NCI-H2029 (cell line): Measurements from ENCODE around the gene ARF3.

Experiments
- DNase-seq: peaks from one replicate; lab custom pipeline; 2025; lab: John Stamatoyannopoulos, UW

ARF3 gene

DNA sequence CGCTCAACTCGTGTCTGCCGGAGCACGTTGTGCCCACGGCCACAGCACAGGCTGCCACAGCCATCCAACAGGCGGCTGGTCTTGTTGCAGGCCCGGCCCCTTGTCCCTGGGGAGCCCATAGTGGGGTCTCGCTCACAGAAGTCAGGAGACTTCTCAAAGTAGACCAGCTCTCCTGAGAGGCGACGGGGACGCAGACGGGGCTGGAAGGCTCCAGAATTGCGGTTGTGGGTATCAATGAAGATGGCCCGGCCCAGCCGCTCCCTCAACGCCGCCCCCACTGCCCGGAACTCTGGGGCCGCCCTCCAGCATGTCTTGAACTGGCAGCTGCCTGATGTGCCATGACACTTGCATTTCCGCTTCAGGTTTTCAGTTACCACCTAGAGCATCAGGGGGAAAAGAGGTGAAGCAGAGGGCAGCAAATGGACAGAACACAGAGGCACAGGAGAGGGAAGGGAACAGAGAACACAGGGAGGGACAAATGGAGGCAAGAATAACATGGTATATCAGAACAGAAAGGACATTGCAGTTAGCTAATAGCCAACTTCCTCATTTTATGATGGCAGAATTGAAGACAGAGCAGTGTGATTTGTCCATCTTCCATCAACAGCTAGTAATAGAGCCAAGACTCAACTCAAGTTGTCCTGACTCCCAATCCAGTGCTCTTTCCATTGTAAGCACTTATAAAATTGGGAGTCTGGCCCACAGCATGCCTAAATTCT lies 9.0 kb upstream of the ARF3 start:
- no peak for DNase-seq

DNA sequence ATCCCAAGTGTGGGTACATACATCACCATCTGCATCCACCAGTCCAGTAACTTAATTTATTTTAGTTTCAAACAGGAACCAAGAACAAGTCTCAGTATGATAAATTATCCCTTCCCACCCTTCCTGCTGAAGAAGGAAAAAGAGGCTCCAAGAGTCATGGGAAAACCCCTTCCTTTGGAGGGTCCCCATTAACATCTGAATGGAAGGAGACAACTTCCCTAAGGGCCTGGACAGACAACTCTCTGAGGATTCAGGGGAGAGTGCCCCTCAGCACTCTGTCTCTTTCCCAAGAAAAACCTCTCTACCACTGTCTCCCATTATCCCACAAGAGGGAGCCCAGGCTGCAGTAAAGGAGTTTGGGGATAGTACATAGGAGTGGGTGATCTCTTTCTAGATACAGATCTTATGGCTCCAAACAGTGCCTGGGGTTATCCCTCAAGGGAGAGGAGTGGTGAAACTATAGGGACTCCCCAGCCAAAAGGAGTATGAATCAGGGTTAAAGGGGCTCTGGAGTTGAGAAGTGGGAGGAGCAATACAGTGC lies 8.1 kb upstream of the ARF3 start:
- no peak for DNase-seq

DNA sequence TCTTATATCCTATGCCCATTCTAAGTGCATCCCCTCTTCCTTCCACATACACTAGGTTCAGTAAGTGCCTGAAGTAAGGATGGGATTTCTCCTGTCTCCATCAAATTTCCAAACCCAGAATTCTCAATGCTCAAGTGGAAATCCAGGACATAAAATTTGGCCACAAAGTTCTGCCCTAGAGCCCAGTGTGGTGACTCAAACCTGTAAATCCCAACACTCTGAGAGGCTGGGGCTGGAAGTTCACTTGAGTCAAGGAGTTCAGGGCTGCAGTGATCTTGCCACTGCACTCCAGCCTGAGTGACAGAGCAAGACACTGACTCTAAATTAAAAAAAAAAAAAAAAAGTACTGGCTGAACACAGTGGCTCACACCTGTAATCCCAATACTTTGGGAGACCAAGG lies 4.5 kb upstream of the ARF3 start:
- DNase-seq, result no peak

DNA sequence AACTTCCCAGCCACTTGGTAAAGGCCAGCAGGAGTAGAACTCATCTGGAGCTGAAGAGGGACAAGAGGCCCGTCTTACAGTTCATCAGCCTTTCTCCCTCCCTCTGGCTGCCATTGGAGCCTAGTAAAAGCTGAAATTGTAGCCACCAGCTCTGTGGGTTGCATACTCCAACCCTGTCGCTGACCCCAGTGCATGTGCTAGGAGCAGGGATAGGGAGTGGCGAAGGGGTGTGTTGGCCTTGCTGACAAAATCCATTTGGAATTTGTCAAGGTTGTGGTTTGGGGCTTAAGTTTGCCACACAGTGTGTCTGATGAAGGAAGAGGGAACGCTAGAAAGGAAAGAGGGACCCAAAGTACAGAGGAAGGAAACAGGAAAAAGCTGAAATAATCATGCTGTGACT lies 4.0 kb upstream of the ARF3 start:
- DNase-seq, result no peak

DNA sequence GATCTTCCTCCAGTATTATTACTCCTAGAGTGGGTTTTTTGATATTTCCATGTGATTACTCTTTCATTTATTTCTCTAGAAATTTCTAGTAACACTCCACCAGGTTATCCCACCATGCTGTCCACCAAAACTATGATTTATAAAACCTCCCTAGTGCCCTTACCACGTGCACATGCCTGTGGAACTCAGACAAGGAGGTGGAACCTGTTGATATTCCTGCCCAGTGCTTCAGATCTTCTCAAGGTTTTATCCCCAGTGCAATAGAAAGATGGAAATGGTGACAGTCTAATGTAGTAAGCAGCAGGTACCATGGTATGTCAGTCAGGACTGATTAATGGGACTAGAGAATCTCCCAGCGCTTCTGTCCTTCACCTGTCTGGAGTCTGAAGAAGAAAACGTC lies 3.5 kb upstream of the ARF3 start:
- no peak for DNase-seq

DNA sequence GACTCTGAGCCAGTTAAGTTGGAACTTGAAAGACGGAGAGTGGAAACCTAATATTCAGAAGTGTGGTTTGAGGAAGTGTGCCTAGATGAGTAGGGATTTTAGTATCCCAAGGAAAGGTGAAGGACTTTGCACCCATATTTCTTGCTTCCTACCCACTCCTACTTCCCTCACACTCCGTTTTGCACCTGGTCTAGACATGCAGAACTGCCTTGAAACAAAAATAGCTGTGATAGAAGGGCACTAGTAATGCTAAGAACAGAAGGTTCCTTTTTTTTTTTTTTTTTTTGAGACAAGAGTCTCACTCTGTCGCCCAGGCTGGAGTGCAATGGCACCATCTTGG lies 732 bp upstream of the ARF3 start:
- no peak for DNase-seq

DNA sequence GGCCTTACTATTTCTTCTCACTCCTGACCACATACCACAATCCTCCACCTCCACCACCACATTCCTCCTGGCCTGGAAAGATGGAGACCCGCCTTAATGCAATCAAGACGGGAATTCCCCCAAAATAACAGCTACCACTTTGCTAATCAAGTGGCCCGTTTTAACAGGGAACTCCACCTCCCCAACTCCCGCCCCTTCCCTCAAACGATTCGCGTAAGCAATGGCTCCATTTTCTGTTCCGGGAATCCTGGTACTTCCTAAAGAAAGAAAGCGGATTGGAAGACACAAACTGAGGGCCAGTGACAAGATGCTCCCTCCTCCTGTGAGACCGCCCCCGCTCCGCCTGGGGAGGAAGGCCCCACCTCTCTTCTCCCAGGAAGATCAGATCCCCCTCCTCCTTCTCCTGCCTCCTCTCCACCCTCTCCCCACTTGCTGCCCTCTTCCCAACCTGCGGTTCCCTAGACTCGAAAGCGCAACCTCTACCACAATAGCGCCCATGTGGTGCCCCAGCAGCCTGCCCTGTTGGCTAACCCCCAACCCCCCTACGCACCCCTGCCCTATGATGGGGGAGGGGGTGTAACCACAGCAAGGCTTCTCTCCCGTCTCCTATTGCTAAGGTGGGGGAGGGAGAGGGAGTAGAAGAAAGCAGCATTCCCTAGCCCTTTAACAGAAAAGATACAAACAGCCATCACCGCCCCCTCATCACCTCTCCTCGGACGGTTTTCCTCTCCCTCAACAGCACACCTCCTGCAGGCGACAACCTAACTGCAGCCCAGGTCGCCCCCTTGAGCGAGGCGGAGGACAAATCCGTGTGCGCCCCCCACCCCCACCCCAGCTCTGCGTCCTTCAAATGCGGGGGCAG lies 777 bp downstream of the ARF3 start:
- DNase-seq, result peak; percentile 82

DNA sequence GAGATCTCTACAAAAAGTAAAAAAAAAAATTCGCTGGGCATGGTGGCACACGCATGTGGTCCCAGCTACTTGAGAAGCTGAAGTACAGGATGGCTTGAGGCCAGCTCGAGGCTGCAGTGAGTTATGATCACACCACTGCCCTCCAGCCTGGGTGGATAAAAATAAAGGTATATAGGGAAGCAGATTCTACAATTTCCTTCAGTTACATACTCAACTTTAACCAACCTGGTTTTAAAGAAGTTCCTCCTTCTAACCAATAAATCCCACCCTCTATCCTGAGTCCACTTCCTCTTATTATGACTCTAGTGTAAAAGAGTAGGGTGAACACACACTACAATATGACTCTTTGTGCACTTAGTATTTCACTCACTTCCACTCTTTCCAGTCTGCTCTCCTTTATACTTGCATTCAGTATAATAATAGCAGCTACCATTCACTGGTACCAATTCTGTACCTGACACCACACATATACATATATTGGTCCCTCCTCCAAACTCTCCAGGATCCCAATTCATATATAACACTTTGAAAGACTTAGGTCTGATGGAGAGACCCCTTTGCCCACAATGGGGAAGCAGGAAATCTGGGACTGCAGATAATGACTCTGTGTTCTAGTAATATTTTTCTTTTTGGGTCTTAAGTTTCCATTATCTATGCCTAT lies 2.3 kb downstream of the ARF3 start:
- DNase-seq, result no peak

DNA sequence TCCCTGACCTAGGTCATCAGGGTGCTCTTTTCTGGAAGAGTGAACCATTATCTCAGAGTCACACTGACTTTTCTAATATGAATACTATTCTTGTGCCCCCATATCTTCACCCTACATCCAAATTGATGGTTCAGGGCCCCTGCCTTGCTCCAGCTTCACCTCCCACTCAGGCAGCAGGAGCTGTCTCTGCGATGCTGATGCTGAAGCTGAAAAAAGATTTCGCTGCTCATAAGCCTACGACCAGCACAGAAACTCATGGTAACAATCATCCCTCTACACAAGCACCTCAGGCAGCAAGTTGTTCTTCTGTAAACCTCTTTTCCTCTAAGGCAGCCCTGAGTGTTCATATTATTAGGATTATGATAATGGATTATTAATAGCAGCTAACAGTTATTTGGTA lies 3.2 kb downstream of the ARF3 start:
- DNase-seq, result no peak

DNA sequence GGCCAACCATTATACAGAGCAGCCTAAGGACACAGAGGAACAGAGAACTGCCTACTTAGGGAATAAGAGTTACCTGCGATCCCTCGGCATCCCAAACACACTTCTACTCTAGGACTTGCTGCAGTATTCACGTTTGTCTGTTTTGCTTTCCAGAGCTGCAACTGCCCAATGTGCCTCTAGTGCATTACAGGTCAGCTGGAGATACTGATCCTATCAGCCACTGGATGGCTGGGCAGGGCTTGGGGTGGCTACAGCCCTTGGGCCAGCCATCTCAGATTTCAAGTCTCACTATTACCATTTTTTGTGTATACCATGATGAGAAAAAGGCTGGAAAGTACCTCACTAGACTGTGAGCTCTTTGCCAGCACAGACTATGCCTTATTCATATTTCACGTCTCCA lies 4.6 kb downstream of the ARF3 start:
- DNase-seq, result no peak

DNA sequence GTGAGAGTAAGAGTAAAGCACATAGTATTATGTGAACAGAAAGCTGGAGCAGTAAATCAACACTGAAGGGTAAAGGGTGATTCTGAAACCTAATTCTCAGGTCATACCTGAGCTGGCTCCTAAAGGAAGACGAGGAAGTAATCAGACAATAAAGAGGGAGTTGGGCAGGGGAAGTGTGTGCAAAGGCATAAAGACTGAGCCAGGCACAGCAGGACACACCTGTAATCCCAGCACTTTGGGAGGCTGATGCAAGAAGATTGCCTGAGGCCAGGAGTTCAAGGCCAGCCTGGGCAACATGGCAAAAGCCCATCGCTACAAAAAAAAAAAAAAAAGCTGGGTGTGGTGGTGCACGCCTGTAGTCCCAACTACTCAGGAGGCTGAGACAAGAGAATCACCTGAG lies 9.6 kb downstream of the ARF3 start:
- DNase-seq, result no peak

DNA sequence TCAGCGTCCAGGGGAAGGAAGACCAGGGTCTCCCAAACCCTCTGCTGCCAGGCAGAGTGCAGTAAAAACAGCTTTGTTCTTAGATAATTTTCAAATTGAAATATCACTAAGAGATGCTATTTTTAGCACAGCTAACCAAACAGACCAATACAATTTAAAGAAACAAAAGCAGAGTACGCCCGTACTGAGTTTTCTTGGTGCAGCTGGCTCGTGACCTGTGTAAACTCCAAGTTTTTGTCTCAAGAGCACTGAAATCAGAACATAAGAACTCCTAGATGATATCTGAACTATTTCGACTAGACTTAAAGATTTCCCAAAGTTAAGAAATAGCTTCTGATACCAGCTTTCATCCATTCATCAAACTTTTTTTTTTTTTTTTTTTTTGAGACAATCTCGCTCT lies 10.3 kb downstream of the ARF3 start:
- DNase-seq, result no peak

DNA sequence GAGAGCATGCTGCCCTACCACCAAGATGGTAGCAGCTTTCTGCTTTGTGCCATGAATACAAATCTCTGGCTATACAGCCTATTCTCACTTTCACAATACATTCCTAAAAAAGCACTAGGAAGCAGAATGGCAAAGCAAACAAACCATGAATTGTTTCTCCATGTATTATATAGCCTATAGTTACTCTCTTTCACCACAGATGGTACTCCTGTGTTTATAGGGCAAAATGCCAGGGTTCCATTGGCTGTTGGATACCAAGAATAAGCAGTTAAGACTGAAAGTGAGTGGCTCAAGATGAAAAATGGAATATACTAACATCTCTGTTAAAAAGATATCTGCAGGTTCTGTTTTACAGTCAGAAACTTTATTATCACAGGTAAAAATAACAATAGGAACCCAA lies 11.1 kb downstream of the ARF3 start:
- DNase-seq, result peak; percentile 51

DNA sequence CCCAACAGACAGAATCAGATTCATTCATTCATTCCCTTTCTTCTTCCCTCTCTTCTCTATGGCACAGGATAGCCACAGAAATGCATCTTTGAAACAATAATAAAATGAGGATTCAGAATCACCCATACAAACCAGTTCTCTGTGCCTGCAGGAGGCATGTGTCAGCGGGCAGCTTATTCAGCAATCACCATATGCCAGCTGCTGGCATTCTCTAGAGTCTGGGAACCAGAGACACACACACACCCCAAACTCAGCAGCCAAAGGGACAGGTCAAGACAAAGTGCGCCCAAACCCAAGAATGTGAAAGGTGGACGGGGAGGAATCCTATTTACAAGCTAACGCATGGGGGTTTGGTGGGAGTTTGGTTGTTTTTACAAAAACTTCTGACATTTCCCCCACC lies 14.1 kb downstream of the ARF3 start:
- DNase-seq, result no peak

DNA sequence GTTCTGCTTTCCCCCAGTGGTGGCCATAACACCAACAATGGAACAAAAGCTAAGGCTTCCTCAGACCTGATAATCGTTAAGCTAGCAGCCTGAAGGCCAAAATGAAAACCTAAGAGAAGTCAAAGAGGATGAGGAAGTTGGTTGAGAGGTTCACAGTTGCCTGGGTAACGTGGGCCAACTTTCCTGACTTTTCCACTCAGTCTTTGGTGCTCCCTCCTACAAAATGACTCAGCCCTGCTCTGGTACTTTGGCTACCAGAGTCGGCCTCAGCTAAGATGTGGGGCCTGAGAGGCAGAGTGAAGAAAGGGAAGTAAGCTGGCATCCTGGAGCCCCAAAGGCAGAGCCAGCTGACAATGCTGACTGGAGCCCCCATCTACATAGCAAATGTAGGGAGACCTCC lies 17.1 kb downstream of the ARF3 start:
- DNase-seq, result no peak

DNA sequence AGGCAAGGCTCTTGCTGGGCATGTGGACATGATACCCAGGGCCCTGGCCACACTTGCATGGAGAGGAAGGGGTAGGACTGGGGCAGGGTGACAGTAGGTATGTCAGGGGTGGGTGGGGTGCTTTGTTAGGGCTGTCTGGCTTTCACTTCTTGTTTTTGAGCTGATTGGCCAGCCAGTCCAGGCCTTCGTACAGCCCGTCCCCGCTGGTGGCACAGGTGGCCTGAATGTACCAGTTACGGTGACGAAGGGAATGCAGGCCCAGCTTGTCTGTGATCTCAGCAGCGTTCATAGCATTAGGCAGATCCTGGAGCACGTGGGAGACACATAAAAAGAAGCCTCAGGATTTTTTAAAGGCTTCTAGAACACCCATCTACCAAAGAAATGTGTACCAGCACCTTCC lies 18.5 kb downstream of the ARF3 start:
- no peak for DNase-seq

DNA sequence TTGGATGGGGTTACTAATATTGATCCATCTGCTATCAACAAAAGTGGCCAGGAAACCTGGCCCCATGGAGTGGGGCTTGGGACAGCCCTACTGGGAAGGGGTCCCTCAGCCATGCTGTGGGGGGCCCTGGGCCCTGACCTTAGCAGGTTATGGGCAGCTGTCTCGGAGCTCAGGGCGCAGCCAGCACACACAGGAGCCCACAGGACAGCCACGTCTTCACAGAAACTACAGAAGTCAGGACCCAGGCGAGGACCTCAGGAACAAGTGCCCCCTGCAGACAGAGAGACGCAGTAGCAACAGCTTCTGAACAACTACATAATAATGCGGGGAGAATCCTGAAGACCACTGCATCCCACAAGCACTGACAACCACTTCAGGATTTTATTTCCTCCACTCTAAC lies 20.1 kb downstream of the ARF3 start:
- DNase-seq, result no peak

DNA sequence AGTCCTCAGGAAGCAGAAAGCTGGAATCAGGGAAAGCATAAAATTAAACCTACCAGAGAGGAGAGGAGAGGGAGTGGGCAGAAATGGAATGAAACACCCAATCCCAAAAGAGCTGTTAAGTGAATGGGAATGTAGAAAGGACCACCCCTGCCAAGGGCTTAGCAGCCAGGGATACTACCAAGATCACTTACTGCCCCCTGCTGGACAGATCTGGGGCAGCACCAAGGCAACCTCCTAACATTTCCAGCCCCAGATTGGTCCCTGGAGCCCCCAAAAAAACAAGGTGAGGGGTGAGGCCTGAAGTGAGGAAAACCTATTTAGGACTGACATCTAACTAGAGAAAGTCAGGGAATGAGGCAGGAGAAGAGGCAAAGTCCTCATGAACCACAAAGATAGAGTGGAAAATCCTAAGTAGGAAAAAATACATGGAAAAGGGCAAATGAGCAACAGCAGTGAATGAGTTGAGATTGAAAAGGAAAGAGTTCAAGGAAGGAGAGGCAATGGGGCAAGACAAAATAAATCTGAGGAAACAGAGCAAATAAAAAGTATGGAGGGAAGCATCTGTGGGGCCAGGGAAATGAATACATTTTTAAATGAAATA lies 20.8 kb downstream of the ARF3 start:
- no peak for DNase-seq

DNA sequence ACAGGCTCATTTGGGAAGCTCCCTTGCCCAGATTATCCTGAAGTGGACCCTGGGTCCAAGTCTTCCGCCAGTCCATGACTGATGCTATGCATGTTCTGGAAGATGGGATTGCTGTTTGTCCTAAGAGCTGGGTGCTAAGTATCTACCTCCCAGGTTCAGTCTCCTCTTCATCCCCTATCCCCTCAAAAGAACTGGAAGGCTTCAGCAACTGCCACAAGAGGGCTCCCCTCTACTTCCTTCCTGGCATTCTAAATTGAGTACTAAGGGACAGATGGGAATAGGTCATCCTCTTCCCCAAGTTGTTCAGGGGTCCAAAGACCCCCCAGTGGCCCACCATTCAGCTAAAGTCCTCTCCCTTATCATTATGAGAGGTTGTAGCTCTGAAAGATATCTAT lies 23.0 kb downstream of the ARF3 start:
- no peak for DNase-seq

DNA sequence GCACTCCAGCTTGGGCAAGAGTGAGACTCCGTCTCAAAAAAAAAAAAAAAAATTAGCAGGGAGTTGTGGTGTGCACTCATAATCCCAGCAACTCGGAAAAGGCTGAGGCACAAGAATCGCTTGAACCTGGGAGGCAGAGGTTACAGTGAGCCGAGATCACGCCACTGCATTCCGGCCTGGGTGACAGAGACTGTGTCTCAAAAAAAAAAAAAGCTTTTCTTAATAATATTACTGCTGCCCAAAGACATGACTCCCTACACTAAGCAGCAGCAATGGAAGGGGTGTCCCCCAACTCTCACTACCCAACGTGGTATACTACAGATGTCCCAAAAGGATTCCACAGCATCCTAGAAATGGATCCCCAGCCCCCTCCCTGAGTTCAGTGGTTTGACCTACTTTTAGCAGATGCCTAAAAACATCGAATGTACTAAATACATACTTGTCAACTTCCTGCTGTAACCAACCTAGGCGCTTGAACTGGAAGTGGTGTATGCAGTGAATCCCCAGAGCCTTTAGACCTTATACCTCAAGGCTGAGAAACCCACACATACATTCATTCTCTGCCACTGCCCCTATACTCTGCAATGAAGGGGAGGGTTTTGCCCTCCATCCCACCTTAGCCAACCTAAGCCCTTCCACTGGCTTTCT lies 23.5 kb downstream of the ARF3 start:
- DNase-seq, result no peak

DNA sequence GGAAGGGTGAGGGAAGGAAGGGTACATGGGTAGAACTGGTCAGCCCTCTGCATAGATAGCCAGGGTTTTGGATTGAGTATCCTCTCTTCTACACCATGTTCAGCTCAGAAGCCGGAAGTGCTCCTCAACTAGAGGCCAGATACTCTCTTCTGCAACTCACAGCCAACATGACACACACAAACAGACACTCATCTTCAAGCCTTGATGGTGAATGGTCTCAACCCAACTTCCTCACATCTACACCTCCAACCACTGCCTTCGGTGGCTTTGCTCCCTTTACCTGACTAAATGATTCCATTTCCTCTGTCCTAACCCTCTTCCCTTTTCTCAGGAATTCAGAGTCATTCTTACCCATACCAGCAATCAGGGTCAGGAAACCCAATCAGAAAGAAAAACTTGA lies 24.4 kb downstream of the ARF3 start:
- DNase-seq, result no peak

DNA sequence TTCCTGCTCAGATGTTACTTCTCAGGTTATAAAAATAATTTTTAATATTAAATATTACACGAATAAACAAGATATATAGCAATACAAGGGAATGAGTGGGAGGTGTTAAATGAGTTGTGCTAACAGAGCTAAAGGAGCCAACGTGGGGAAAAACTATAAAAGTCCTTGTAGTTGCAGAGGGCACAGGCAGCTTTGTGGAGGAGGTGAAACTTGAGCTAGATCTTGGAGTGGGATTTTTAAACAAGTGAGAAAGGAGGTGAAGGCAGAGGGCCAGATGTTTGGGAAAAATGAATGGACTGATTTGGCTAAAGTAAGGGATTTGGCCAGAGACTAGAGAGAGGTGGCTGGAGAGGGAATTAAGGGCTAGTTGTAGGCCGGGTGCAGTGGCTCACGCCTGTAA lies 26.8 kb downstream of the ARF3 start:
- DNase-seq, result no peak
